GM12878 (cell line): Measurements from ENCODE around the gene ABHD15. TPM values are rescaled to one million over a fixed set of nuclear protein-coding genes. Genes with fewer than 3 reads are reported as not detected.

ENCODE experiments used
- ATAC-seq: fragments of 200-7000 bp; cut with Tn5 transposase; 3 replicates; pipeline ENCODE4 v1.9.1; 2020; ENCODE audit warnings: mild to moderate bottlenecking, moderate library complexity
- BruUV-seq: library from RNA; stranded (reverse); fragments of 400-500 nt; replicated peaks from 2 replicates; lab custom pipeline; 2021; lab: Mats Ljungman, UMichigan
- CTCF ChIA-PET: fragments of 300-600 bp; sonication (Branson Sonifier 250); formaldehyde crosslinking; extraction: SDS; loops from one replicate; lab custom pipeline; 2021; ENCODE audit warnings: inconsistent platforms; lab: Yijun Ruan, JAX
- POLR2A ChIA-PET: fragments of 350-600 bp; formaldehyde crosslinking; extraction: SDS; loops from one replicate; lab custom pipeline; 2021; ENCODE audit warnings: inconsistent platforms; lab: Charles Lee
- RAD21 ChIA-PET: fragments of 300-600 bp; sonication (Branson Sonifier 250); formaldehyde crosslinking; loops from one replicate; lab custom pipeline; 2023; ENCODE audit warnings: antibody characterized with exemption; ENCODE audit not compliant: unreplicated experiment; lab: Charles Lee
- SMC1A ChIA-PET: fragments of 300-600 bp; sonication (Branson Sonifier 250); formaldehyde crosslinking; loops from one replicate; lab custom pipeline; 2023; ENCODE audit not compliant: unreplicated experiment, uncharacterized antibody; lab: Charles Lee
- DNase-seq: peaks from one replicate; pipeline ENCODE4 v3.0.0-alpha.2; 2011; ENCODE audit warnings: low read depth, low spot score
- FAIRE-seq: peaks from 3 replicates; lab custom pipeline; 2011; peaks lifted over from hg19 to GRCh38; lab: Jason Lieb, UNC
- H2AFZ ChIP-seq: 2 replicates; pipeline ENCODE4 v1.6.0; 2011; ENCODE audit warnings: low read depth, low read length, control low read depth; ENCODE audit not compliant: control insufficient read depth
- H3K27ac ChIP-seq: 2 replicates; pipeline ENCODE4 v1.5.1; 2011; ENCODE audit warnings: control low read depth; ENCODE audit not compliant: control insufficient read depth, insufficient read depth
- H3K27me3 ChIP-seq, 2 experiments: replicated peaks in 1 of 2; 2 replicates each; pipeline versions ENCODE4 v1.6.0 to v1.6.1; 2011; ENCODE audit warnings: low read length in 1 of 2; ENCODE audit not compliant: control insufficient read depth in 2 of 2, insufficient read depth in 2 of 2
- H3K36me3 ChIP-seq, 2 experiments: 2 replicates each; pipeline ENCODE4 v1.5.1; 2011; ENCODE audit warnings: low read length in 1 of 2; ENCODE audit not compliant: control insufficient read depth in 2 of 2, insufficient read depth in 2 of 2
- H3K4me1 ChIP-seq: 2 replicates; pipeline ENCODE4 v1.6.1; 2011; ENCODE audit warnings: mild to moderate bottlenecking, low read length, moderate library complexity, mixed read lengths; ENCODE audit not compliant: control insufficient read depth, insufficient read depth
- H3K4me2 ChIP-seq: 2 replicates; pipeline ENCODE4 v1.6.0; 2011; ENCODE audit warnings: control low read depth; ENCODE audit not compliant: control insufficient read depth, insufficient read depth
- H3K4me3 ChIP-seq: fragments of 200-600 bp; sonication (generic); 2 replicates; pipeline ENCODE4 v1.5.1; 2016
- H3K79me2 ChIP-seq: 2 replicates; pipeline ENCODE4 v1.6.0; 2011; ENCODE audit warnings: low read length; ENCODE audit not compliant: control insufficient read depth, insufficient read depth
- H3K9ac ChIP-seq: 2 replicates; pipeline ENCODE4 v1.8.0; 2011; ENCODE audit warnings: low read length, control low read depth, mixed read lengths; ENCODE audit not compliant: control insufficient read depth, insufficient read depth
- H3K9me3 ChIP-seq: replicated peaks from 3 replicates; pipeline ENCODE4 v1.5.1; 2011; ENCODE audit warnings: mild to moderate bottlenecking, low read length; ENCODE audit not compliant: control insufficient read depth, insufficient read depth
- H4K20me1 ChIP-seq: 2 replicates; pipeline ENCODE4 v1.6.0; 2011; ENCODE audit not compliant: control insufficient read depth, insufficient read depth
- ASH2L ChIP-seq: fragments of 300-600, 200-600 bp; sonication (generic); IDR thresholded peaks from 2 replicates; pipeline ENCODE4 v1.6.1; 2017; ENCODE audit warnings: low read depth, mild to moderate bottlenecking, borderline replicate concordance
- CREB1 ChIP-seq: IDR thresholded peaks from 2 replicates; pipeline ENCODE4 v1.6.1; 2012; ENCODE audit warnings: low read depth, mild to moderate bottlenecking, inconsistent platforms
- HDGF ChIP-seq: fragments of 450-650 bp; IDR thresholded peaks from 2 replicates; pipeline ENCODE4 v1.6.1; 2016; ENCODE audit warnings: antibody characterized with exemption
- IKZF2 ChIP-seq, 2 experiments: fragments of 450-650 bp; IDR thresholded peaks; 2 replicates each; pipeline ENCODE4 v1.6.1; 2017; ENCODE audit warnings: mild to moderate bottlenecking in 2 of 2, moderate library complexity in 2 of 2
- KDM1A ChIP-seq: fragments of 200-600 bp; sonication (generic); IDR thresholded peaks from 2 replicates; pipeline ENCODE4 v1.6.1; 2016; ENCODE audit warnings: borderline replicate concordance
- NFYB ChIP-seq: IDR thresholded peaks from 2 replicates; pipeline ENCODE4 v1.6.1; 2011; ENCODE audit warnings: low read depth, mild to moderate bottlenecking, low read length, improper control_type of control experiment, moderate library complexity; ENCODE audit not compliant: insufficient read depth
- POLR2AphosphoS5 ChIP-seq: IDR thresholded peaks from 2 replicates; pipeline ENCODE4 v1.6.1; 2011; ENCODE audit warnings: mild to moderate bottlenecking, low read length, inconsistent platforms
- SUPT20H ChIP-seq: IDR thresholded peaks from 2 replicates; pipeline ENCODE4 v1.6.1; 2011; ENCODE audit warnings: low read depth, mild to moderate bottlenecking, low read length, moderate library complexity, borderline replicate concordance; ENCODE audit not compliant: control insufficient read depth
- ZNF622 ChIP-seq: fragments of 450-650 bp; IDR thresholded peaks from 2 replicates; pipeline ENCODE4 v1.6.1; 2017; ENCODE audit warnings: mild to moderate bottlenecking, inconsistent platforms
- WGBS: methylation state at CpG from one replicate; pipeline ENCODE4 v1.1.6; 2016; ENCODE audit warnings: low lambda C conversion rate; ENCODE audit not compliant: insufficient replicate concordance, insufficient coverage; ENCODE audit errors: missing lambda C conversion rate; 5-methylcytosine and 5-hydroxymethylcytosine counted together
- in situ Hi-C: fragments of 300-500 bp; cut with MboI; formaldehyde crosslinking; loops from 9 replicates; pipeline ENCODE4 v1.14.3; 2018; ENCODE audit warnings: mixed read lengths
- intact Hi-C: fragments of 100-400 bp; cut with micrococcal nuclease; formaldehyde crosslinking; loops from one replicate; pipeline ENCODE4 v1.14.2; 2022; ENCODE audit not compliant: unreplicated experiment
- polyA plus RNA-seq, 11 experiments: library from polyadenylated mRNA; depleted of rRNA in 4 of 11; unstranded in 6 of 11; stranded (reverse) in 5 of 11; fragments of >200 nt; fragmentation: Nextera tagmentation in 4 of 11; fragmentation: Illumina TruSeq in 1 of 11; extraction: Ambion mirVana in 4 of 11; extraction: Trizol in 1 of 11; gene quantifications; 1 replicate in 1 of 11; 2 replicates in 10 of 11; pipeline versions ENCODE4 v1.2.1 to v1.2.3, GENCODE V29; 2011 to 2016; ENCODE audit warnings: inconsistent platforms in 2 of 11, missing spikeins in 2 of 11, low read depth in 1 of 11
- total RNA-seq, 4 experiments: library from RNA; depleted of rRNA in 3 of 4; stranded (reverse); fragments of >200 nt in 3 of 4; fragmentation: Illumina TruSeq in 1 of 4; extraction: Trizol in 1 of 4; gene quantifications; 2 replicates each; pipeline versions ENCODE4 v1.2.1 to v1.2.3, GENCODE V29; 2013 to 2021
- TF ChIP-seq, protein P1 (sequence below): fragments of 450-650 bp; IDR thresholded peaks from 2 replicates; pipeline ENCODE4 v1.6.1; 2014; ENCODE audit warnings: mild to moderate bottlenecking
- TF ChIP-seq, protein P2 (sequence below): fragments of 450-650 bp; IDR thresholded peaks from 2 replicates; pipeline ENCODE4 v1.6.1; 2017; ENCODE audit warnings: borderline replicate concordance

ABHD15 gene
- total and polyA plus RNA-seq, 10 of the 15 experiments (the other 5 are each of a cell fraction or from before 2014, with no cell fraction given), result 2.1 to 9.2 (median 4.9) TPM

DNA sequence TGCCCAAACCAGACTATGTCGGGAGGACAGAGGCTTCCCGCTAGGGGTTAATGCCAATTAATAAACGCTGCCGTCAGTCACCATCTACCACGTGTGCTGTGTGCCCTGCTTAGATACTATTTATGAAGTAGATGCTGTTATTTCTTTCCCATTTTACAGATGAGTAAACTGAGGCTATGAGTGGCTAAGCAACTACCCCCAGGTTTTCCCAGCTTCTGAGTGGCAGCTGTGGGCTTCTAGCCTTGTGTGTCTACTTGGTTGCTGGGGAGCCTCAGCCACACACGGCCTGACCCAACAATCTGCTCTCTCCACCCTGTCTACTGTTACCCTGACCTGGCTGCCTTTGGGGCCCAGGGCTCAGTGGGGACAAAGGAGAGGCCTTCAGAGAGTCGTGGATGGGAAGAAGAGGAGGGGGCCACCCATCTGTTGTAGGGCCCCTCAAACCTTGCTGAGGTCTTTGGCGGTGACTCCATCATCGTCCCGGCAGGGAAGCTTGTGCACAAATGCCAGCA lies 15.5 kb upstream of the ABHD15 start (continued):
- TF ChIP-seq KDM1A, result no peak
- TF ChIP-seq HDGF, result no peak

DNA sequence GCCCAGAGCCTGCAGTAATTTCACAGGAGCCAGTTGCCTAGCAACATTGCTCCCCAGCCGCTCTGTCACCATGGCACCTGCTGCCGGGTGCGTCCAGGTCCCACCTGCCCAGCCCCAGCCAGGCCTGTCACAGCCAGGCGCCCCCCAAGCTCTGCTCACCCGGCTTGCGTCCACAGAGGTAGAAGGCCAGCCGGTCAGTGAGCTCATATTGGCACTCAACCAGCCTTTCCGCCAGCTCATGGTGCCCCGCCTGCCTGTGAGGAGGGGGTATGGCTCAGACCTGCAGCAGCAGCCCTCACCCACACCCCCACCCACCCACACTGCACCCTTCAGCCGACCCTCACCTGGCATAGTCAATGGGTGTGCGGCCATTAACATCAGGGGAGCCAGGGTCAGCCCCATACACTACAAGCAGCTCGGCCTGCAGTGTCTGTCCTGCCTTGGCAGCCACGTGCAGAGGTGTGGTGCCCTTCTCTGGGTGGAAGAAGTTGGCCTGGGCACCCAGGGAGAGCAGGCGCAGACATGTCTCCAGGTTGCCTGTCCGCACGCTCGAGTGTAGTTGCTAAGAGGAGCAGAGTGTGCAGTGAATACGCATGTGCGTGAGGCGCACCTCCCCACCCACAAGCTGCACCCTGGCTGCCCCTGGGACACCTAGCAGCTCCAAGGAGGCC lies 14.9 kb upstream of the ABHD15 start:
- SMC1A ChIA-PET, result interaction anchor here (0.8 to 2.6 kb wide), 9 partner anchors 9 to 197 kb away, joined by 3 to 14 read pairs (median 5); partner anchors contain the start of gene ANKRD13B
- no peaks in the 10 kb centered on the region for H3K27me3 ChIP-seq
- intact Hi-C loops, result loop anchor here (2.0 to 5.0 kb wide), 2 partner anchors 197 to 441 kb away; no protein-coding TSS in a partner anchor
- CTCF ChIA-PET, result interaction anchor here (0.6 to 6.1 kb wide), 13 partner anchors 10 to 350 kb away, joined by 3 to 72 read pairs (median 5); partner anchors contain the start of gene ANKRD13B
- RAD21 ChIA-PET, result interaction anchor here (1.2 to 4.1 kb wide), 10 partner anchors 9 to 350 kb away, joined by 3 to 25 read pairs (median 4); partner anchors contain the start of genes ANKRD13B and TP53I13
- no peak overlapping the region for H3K4me3 ChIP-seq
- H4K20me1 ChIP-seq, result no peaks in the 10 kb centered on the region
- in situ Hi-C loops, result no loop called here
- DNase-seq (no peak), FAIRE-seq (no peak), ATAC-seq (no peak)
- POLR2A ChIA-PET, result interaction anchor here (0.8 to 1.8 kb wide), 4 partner anchors 9 to 212 kb away, joined by 3 to 9 read pairs (median 3); partner anchors contain the start of gene ANKRD13B
- BruUV-seq, result no TSS peak
- 84% methylated on average over 20 of the region's 20 CpGs for WGBS
- no peak overlapping the region for H3K9ac ChIP-seq
- no peak overlapping the region for H3K27ac ChIP-seq
- no peak overlapping the region for H3K4me2 ChIP-seq
- peaks cover 18% of the 10 kb centered on the region for H3K4me1 ChIP-seq
- H2AFZ ChIP-seq, result no peak overlapping the region
- TF ChIP-seq CREB1 (no peak), ZNF622 (no peak), POLR2AphosphoS5 (no peak), NFYB (no peak), ASH2L (no peak), KDM1A (no peak), SUPT20H (no peak), IKZF2 (IDR thresholded peaks at IDR 0.05) (no peak)
- TF ChIP-seq, protein P1, sequence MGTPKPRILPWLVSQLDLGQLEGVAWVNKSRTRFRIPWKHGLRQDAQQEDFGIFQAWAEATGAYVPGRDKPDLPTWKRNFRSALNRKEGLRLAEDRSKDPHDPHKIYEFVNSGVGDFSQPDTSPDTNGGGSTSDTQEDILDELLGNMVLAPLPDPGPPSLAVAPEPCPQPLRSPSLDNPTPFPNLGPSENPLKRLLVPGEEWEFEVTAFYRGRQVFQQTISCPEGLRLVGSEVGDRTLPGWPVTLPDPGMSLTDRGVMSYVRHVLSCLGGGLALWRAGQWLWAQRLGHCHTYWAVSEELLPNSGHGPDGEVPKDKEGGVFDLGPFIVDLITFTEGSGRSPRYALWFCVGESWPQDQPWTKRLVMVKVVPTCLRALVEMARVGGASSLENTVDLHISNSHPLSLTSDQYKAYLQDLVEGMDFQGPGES, result no peak
- TF ChIP-seq, protein P2, sequence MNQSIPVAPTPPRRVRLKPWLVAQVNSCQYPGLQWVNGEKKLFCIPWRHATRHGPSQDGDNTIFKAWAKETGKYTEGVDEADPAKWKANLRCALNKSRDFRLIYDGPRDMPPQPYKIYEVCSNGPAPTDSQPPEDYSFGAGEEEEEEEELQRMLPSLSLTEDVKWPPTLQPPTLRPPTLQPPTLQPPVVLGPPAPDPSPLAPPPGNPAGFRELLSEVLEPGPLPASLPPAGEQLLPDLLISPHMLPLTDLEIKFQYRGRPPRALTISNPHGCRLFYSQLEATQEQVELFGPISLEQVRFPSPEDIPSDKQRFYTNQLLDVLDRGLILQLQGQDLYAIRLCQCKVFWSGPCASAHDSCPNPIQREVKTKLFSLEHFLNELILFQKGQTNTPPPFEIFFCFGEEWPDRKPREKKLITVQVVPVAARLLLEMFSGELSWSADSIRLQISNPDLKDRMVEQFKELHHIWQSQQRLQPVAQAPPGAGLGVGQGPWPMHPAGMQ, result no peak
- peaks cover 8% of the 10 kb centered on the region for H3K79me2 ChIP-seq
- H3K36me3 ChIP-seq, result peaks cover 8 to 16% of the 10 kb centered on the region in 2 experiments; a peak in 3 of 4 replicates
- no peaks in the 10 kb centered on the region for H3K9me3 ChIP-seq
